ACHN (cell line): ENCODE results near the gene NEMF.
A peak's percentile ranks its signal among the peaks of the same experiment; 100 is the strongest.
"Not testable (repeated sequence)": the region's sequence is repeated elsewhere in the genome, so short reads cannot be mapped to it uniquely, and the experiment has no call there.

Experiments used
- DNase-seq: peaks from one replicate; pipeline ENCODE4 v3.0.0-alpha.2; 2015
- in situ Hi-C: cut with HindIII; loops from 2 replicates; pipeline ENCODE4 v1.10.0; 2017; ENCODE audit warnings: low sequenced_read_pairs, low pct_ligation_motif_present, low pct_unique_long_range_greater_than_20kb

NEMF gene

GRCh38 chr14:49852301-49853157 is at the start of gene NEMF:
TSS of gene NEMF (minus strand) at chr14:49852788. CDS start at chr14:49852753, 35 bp downstream.
- DNase-seq: peak; percentile 88
- in situ Hi-C loops: loop anchor here (25.0 kb wide), 1 partner anchor 260 kb away; the partner anchor contains the start of gene VCPKMT

- DNase-seq: no peak
- in situ Hi-C loops: no loop called here
These were observed 48.4 kb upstream of the NEMF start for GRCh38 chr14:49900973-49901372.

GRCh38 chr14:49898485-49898884 is 45.9 kb upstream of the NEMF start:
- in situ Hi-C loops: no loop called here
- no peak for DNase-seq

GRCh38 chr14:49897965-49898364 is 45.4 kb upstream of the NEMF start:
- in situ Hi-C loops: no loop called here
- no peak for DNase-seq

- in situ Hi-C loops: no loop called here
- no peak for DNase-seq
These were observed 44.8 kb upstream of the NEMF start for GRCh38 chr14:49897414-49897813.

- in situ Hi-C loops: no loop called here
- no peak for DNase-seq
These were observed 44.4 kb upstream of the NEMF start for GRCh38 chr14:49896966-49897365.

GRCh38 chr14:49896272-49896671 is 43.7 kb upstream of the NEMF start:
- DNase-seq, in situ Hi-C loops: not testable (repeated sequence)

GRCh38 chr14:49895480-49895879 is 42.9 kb upstream of the NEMF start:
- no peak for DNase-seq
- in situ Hi-C loops: no loop called here

- in situ Hi-C loops, DNase-seq: not testable (repeated sequence)
These were observed 41.9 kb upstream of the NEMF start for GRCh38 chr14:49894214-49895107.

- peak; percentile 35 for DNase-seq
- in situ Hi-C loops: no loop called here
These were observed 41.0 kb upstream of the NEMF start for GRCh38 chr14:49893309-49894213.

GRCh38 chr14:49892636-49893308 is 40.2 kb upstream of the NEMF start, which contains the start of gene ARF6:
TSS of gene ARF6 (plus strand) at chr14:49893082. CDS start at chr14:49893737, 655 bp downstream.
- peak; percentile 96 for DNase-seq
- in situ Hi-C loops: no loop called here

GRCh38 chr14:49892301-49892635 is 39.7 kb upstream of the NEMF start:
- in situ Hi-C loops: no loop called here
- peak; percentile 69 for DNase-seq

- no peak for DNase-seq
- in situ Hi-C loops: no loop called here
These were observed 35.7 kb upstream of the NEMF start for GRCh38 chr14:49888293-49888692.

GRCh38 chr14:49886523-49886922 is 33.9 kb upstream of the NEMF start:
- no peak for DNase-seq
- in situ Hi-C loops: no loop called here

GRCh38 chr14:49882826-49883694 is 30.5 kb upstream of the NEMF start:
- in situ Hi-C loops: no loop called here
- no peak for DNase-seq

- in situ Hi-C loops: no loop called here
- DNase-seq: no peak
These were observed 28.9 kb upstream of the NEMF start for GRCh38 chr14:49881350-49882001.
